Activated CD4-positive, CD25-positive, alpha-beta regulatory T cell treated with anti-CD3 and anti-CD28 coated beads, Interleukin-2, amount 50 U/mL, for 24 hours (primary cell): ENCODE measurements around the gene RAPGEF3.

Experiments used
- ATAC-seq, 2 donors: fragments of 150-1000 bp; cut with Tn5 transposase; one replicate each; pipeline ENCODE4 v1.10.0; 2021; ENCODE audit warnings: mild to moderate bottlenecking in 1 of 2, moderate library complexity in 1 of 2

Gene RAPGEF3

GRCh38 chr12:47775100-47775911, 16.6 kb upstream of the RAPGEF3 start:
- ATAC-seq = peak in 1 of 2 donors; percentile 11

DNA sequence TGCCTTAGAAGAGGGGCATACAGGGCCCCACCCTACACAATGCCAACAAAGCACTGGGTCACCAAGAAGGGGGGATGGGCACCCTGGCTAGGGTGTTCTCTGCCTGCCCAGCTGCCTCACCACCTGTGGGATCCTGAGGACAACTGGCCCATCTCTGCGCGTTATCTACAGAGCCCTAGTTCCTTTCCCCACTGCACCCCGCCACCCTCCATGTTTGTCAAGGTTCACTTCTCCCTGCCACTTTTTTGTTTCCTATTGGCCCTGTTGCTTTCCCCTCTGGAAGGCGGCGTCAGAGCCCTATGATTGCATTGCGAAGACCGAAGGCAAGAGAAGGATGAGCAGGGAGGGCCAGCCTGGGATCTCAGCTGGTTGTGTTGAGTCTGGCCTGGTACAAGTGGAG, 16.0 kb upstream of the RAPGEF3 start:
- ATAC-seq = no peak

DNA sequence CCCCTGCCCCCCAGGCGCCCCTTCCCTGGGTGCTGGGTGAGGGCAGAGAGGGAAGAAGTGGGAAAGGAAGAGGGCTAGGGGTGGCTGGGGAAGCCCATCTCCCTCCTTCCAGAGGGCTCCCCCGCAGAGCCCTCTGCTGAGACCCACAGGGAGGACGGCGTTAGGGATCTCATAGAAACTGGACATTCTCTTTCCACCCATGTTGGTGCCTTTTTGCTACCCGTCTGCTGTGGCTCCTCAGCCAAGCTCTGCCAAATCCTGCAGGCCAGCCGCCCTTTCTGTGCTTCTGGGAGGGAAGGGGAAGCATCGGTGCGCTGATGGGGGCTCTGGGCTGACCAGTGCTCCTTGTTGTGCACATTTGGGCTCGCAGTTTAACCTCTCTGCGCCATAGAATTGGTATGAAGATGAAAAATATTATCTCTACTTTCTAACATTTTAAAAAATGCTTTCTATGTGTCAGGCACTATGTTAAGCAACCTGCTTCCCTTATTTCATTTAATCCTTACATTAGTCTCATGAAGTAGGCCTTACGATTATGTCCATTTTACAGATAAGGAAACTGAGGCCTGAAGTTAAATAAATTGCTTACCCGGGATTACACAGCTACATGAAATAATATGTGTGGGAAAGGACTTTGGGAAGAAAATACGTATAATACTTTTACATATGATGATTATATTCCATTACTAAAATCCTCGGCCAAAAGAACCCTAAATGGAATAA, 15.3 kb upstream of the RAPGEF3 start:
- no peak for ATAC-seq

DNA sequence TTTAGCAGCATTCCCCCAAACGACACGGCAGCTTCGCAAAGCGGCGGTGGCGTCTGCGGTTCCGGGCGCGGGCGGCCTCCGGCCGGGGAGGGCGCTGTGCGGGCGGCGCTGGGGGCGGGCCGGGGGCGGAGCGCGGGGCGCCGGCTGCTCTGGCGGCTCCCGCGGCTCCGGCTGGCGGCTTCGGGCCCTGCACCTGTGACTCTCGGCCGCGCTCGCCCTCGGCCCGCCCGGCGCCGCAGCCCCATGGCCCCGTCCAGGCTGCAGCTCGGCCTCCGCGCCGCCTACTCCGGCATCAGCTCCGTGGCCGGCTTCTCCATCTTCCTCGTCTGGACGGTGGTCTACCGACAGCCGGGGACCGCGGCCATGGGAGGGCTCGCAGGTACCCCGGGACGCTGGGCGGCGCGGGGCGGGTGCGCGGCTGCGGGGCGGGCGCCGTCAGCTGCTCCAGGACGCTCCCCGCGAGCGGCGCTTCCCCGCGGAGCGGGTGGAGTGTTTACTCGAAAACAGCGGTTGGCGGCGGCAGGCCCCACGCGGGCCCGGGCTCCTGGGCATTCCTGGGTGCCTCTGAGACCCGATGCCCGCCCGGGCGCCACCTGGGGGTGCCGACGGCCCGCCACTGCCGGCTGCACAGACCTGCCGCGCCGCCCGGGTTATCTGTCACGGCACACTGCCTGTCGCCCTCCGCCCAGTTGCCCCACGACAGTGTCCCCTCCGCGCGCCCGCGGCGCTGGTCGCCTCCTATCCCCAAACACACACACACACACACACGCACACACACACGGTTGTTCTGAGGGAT, 14.6 kb upstream of the RAPGEF3 start, which contains the start of gene SLC48A1:
SLC48A1 (plus strand) TSS at position 177 of the 796 bp plus-strand sequence; CDS start at position 244, 67 bp downstream.
- peak; percentile 80 to 85 for ATAC-seq

DNA sequence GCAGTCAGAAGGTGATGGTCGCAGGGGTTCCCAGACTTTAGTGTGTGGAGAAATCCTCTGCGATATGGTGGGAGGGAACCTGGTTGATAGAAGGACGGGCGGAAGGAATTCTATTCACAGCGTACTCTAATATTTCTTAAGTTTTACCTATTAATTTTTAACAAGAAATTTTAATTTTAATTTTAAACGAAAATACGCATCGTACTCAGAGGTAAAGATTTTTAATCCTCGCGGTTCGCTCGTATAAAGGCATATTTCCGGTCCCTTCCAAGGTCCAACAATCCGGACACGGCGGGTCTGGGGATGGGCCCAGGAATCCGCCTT, 14.0 kb upstream of the RAPGEF3 start:
- ATAC-seq = no peak

DNA sequence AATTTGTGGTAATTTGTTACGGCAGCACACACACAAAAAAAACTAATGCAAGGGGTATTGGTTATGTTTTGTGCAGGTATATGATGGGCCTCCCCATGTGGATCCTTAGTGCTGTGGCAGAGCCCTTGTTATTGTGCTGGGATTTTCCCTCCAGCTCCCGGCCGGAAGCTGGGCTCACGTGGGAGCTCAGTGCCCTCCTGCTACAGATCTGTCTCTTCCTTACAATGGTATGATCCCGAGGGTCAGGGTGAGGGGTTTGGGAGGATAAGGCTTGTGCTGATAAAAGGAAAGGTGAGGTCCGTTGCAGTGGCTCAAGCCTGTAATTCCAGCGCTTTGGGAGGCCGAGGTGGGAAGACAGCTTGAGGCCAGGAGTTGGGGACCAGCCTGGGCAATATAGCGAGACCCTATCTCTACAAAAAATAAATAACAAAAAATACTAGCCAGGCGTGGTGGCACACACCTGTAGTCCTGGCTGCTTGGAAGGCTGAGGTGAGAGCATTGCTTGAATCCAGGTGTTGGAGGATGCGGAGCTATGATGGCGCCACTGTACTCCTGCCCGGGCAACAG, 13.5 kb upstream of the RAPGEF3 start:
- ATAC-seq = no peak

GRCh38 chr12:47771304-47771703, 12.6 kb upstream of the RAPGEF3 start:
- no peak for ATAC-seq

DNA sequence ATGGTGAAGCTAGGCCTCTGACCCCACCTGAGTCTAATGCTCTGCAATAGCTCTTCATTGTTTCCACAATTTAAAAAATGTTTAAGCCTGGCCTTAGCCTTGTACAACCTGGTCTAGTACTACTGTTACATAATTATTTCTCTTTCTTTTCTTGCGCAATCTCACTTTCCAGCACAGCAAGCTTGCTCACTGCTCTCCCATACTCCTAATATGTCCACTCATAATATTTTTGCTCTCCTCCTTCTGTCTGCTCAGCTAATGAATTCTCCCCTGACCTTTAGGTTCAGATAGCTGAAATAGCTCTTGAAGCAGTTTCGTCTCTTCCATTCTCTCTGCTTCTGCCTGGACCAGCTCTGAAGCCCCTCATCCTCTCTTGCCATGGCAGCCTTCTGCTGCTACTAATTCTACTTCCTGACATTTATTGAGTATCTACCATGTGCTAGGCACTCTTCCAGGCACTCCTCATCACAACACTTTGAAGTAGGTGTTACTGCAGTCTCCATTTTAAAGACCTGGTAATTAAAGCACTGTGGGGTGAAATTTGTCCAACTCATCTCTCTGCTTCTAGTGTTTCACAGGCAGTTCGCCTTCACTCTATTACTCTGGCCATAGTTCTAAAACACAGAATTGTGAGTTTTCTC, 11.5 kb upstream of the RAPGEF3 start:
- no peak for ATAC-seq

GRCh38 chr12:47769234-47770085, 10.8 kb upstream of the RAPGEF3 start:
- no peak for ATAC-seq

DNA sequence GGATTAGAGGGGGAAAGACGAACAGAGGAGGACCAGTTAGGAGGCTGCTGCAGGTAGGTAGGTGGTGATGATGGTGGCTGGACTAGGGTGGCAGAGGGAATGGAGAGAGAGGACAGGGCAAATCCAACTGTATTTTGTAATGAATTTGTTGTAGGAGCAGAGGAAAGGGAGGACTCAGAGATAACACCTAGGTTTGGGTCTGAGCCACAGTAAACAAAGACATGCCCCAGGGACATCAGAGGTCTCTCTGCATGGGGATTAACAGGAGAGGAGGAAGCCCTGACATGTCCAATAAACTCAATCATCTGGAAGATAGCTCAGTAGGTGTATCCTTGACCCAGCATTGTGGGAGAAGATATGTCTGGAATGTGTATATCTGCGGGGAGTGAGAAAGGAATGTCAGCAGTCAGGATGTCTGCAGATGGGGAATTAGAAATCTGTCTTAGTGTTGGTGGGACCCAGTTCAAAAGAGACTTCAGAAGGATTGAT, 9.7 kb upstream of the RAPGEF3 start:
- no peak for ATAC-seq

DNA sequence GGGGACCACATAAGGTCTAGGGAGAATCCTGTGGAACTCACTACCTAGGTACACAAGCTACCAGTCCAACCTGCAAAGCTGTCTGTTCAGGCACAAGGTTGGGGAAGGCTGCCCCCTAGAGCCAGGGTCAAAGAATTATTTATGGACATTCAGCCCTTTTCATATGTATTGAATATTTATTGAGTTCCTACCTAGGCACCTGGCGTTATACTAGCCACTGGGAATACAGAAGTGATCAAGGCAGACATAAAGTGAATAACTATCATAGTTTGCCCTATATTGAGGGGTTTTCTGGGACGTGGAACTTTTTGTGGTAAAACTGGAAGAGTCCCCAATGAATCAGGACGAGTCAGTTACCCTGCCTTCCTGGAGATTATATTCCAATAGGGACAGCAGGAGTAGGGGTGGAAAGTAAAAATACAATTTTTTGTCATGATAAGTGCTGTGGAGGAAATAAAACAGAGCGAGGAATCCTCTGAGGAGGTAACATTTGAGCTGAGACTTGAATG, 8.6 kb upstream of the RAPGEF3 start:
- ATAC-seq = peak; percentile 51 to 72

GRCh38 chr12:47766502-47767215, 8.0 kb upstream of the RAPGEF3 start:
- ATAC-seq = no peak

GRCh38 chr12:47763481-47764346, 5.0 kb upstream of the RAPGEF3 start:
- no peak for ATAC-seq

DNA sequence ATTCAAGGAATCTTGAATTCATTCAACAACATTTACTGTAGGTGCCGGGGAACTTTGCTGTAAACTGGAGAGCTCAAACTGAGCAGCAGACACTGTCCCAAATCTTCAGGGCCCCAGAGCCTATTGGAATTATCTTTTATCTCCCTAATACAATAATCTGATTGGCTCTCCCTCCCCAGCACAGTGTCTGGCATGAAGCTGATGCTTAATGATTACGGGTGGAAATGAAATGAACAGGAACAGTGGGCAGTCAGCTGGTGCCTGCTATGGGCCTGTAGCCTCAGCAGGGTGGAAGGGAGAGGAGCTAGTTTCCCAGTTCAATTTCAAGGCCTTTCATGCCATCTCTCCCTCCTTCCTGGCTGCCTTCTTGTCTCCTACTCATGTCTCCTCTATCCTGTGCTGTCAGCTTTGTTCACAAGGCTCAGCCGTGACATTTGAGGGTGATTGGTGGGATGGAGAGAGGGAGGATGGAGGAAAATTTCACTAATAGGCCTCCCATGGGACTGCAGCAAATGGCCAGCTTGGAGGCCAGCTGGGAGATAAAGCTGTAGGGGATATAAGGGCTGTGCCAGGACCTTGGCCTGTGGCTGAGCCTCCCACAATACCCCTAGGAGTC, 4.3 kb upstream of the RAPGEF3 start:
- ATAC-seq = no peak

DNA sequence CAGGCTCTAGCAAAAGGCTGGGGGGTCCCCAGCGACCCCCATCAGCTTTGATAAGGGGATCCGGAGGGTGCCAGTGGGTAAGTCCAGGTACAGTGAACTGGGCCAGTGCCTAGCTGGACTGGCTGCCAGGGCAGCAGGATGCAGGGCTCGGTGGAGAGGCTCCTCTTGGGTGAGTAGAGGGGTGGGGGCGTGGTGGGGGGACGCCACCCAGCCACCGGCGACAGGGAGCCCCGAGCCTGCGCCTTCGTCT, 171 bp downstream of the RAPGEF3 start:
- no peak for ATAC-seq

- no peak for ATAC-seq
These were observed 668 bp downstream of the RAPGEF3 start for GRCh38 chr12:47757840-47758583.

GRCh38 chr12:47757364-47757839, 1.3 kb downstream of the RAPGEF3 start:
- ATAC-seq = no peak
